NCI-H345 (cell line): ENCODE measurements around the gene TMEM232.
"Not testable (repeated sequence)": the region's sequence is repeated elsewhere in the genome, so short reads cannot be mapped to it uniquely, and the experiment has no call there.

Experiments used
- DNase-seq: peaks from one replicate; lab custom pipeline; 2025; lab: John Stamatoyannopoulos, UW

TMEM232 gene

DNA sequence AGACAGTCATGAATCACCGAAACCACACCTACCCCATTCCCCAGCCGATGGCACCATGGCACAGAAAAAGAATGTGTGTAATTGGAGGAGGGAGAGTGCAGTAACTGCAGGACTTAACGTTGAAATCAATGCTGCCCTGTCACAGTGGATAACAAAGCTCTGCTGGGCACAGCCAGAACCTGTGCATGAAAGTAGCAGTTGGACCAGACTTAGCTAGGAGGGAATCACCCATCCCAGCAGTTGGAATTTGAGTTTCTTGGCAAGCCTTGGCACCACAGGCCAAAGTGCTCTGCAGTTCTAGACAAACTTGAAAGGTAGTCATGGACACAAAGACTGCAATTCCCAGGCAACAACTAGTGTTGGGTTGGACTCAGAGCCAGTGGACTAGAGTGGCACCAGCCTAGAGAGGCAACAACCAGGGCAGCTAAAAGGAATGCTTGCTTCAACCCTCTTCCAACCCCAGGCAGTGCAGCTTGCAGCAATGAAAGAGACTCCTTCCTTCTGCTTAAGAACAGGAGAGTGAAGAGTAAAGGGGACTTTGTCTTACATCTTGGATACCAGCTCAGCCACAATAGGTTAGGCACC lies 19.1 kb downstream of the TMEM232 start:
- no peak for DNase-seq

DNA sequence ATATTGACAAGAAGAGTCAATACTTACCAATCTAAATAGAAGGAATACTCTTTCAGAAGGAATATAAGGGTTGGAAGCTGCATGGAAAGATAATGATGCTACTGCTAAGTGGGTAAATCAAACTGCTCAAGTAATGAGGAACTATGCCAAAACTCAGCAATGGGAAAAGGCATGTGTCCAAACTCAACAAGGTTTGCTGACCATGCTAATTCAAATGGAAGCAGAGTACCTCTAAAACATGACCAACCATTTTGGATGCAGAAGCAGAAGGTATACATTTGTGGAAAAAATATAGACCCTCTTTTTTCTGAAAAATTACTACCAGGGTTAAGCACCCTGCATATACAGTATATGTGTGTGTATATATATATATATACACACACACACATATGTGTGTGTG lies 21.1 kb downstream of the TMEM232 start:
- no peak for DNase-seq

DNA sequence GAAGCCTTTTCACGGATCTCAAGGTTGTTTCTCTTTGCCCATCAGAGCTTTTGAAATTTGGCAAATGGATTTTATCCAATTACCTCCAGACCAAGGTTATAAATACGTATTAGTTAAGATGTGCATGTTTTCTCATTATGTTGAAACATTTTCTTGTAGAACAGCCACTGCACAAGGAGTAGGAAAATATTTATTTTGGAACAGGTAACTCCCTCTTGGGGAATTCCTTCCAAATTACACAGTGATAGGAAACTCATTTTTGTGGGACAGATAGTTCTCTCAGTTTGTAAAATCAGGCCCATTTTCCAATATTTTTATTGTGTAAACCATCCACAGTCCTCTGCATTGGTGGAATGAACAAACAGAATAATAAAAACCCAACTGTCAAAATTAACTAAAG lies 23.0 kb downstream of the TMEM232 start:
- no peak for DNase-seq

DNA sequence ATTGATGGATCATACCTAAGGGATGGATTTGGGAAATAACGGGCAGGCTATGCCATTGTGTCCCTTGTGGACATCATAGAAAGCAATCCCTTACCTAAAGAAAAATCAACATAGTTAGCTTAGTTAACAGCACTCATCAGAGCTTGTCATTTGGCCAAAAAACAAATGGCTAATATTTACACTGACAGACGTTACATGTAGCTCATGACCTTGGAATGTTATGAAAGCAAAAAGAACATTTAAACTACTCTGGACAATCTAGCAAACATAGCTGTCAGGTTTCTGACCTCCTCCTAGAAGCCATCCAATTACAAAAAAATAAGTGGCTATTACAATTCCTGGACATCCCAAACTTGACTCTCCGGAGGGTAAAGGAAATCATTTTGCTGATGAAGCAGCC lies 23.8 kb downstream of the TMEM232 start:
- DNase-seq, result no peak

DNA sequence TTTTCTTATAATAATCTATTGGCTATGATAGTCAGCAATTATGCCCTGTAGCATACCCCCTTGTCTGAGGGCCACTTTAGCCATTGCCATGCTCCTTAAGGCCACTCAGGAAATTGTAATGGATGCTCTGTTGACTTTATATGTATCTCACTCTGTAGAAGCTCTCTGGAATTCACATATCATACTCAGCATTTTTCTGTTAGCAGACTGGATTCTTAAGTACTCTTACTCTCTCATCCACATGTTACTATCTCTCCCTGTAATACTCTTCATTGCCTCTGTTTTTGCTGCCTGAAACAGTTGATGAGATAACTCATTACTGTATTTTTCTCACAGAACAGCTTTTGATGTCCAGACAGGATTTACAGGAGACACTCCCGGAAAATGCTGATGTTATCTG lies 24.2 kb downstream of the TMEM232 start:
- no peak for DNase-seq

DNA sequence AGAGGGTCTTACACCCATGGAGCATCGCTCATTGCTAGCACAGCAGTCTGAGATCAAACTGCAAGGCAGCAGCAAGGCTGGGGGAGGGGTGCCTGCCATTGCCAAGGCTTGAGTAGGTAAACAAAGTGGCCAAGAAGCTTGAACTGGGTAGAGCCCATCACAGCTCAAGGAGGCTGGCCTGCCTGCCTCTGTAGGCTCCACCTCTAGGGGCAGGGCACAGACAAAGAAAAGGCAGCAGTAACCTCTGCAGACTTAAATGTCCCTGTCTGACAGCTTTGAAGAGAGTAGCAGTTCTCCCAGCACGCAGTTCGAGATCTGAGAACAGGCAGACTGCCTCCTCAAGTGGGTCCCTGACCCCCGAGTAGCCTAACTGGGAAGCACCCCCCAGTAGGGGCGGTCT lies 33.8 kb downstream of the TMEM232 start:
- DNase-seq, result not testable (repeated sequence)

DNA sequence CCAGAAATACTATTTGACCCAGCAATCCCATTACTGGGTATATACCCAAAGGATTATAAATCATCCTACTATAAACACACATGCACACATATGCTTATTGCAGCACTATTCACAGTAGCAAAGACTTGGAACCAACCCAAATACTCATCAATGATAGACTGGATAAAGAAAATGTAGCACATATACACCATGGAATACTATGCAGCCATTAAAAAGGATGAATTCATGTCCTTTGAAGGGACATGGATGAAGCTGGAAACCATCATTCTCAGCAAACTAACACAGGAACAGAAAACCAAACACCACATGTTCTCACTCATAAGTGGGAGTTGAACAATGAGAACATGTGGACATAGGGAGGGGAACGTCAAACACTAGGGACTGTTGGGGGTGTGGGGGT lies 35.9 kb downstream of the TMEM232 start:
- DNase-seq, result not testable (repeated sequence)

DNA sequence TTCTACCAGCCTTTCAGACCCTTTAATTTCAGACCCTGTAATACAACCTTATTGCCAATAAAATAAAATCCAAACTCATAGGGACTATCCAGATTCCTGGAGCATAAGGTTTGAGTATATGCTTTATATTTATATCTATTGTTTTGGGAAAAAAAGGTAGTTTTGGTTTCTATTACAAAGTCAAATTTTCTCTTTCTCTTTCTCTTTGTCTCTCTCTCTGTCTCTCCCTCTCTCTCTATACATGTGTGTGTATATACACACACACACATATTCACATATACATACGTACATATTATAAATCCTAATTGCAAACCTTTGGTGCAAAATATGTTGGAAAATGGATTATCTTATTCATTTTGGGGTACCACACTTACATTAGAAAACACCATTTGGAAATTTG lies 39.0 kb downstream of the TMEM232 start:
- no peak for DNase-seq

DNA sequence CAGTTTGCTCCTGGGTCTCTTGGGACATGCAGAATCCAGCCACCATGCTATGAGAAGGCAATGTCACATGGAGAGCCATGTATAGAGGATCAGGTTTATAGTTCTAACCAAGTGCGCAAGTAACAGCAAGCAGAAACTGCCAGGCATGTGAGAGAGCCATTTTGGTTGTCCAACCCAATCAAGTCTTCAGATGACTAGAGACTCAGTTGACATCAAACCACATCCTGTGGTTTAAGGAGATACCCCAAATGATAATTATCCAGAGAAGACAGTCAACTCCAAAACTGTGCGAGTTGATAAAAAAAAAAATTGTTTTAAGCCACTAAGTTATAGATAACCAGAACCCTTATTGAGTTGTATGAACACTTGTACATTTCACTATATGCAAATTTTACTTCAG lies 40.2 kb downstream of the TMEM232 start:
- no peak for DNase-seq

DNA sequence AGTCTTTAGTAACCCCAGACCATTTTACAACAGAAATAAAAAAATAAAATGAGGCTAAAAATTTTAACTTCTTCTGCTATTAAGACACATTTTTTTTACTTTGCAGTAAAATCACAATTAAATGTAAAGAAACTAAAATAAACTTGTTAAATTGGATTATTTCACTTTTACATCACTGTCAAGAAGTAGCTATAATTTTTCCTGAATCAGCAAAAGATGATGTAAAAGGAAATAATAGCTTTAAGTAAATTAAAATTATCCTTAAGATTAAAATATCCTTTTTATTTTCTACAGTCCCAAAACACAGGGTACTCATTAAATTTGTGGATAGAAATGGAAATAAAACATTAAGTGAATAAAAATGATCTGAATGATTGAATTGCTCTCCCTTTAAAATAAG lies 44.5 kb downstream of the TMEM232 start:
- DNase-seq, result no peak

DNA sequence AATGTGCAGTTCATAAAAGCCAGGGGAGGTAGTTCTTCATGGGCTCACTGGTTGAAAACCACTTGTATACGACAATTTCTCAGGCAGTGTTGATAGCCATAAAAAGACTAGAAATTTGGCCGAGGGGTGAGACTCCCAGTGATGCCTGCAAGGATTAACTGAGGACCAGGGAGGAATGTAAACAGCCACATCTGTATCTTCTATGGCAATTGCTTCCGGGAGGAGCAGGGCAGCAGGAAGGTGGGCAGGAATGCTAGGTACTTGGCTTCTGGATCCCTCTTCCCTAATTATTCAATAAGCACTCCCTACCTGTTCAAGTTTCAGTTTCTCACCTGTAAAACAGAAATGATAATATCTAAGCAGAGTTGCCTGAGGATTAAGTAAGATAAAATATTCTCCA lies 45.4 kb downstream of the TMEM232 start:
- DNase-seq, result no peak

DNA sequence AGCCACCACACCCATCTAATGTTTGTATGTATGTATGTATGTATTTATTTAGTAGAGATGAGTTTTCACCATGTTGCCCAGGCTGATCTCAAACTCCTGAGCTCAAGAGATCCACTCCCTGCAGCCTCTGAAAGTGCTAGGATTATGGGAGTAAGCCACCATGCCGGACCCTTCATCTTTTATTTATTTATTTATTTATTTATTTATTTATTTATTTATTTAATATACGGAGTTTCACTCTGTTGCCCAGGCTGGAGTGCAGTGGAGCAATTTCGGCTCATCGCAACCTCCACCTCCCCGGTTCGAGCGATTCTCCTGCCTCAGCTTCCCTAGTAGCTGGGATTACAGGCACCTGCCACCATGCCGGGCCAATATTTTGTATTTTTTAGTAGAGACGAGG lies 49.9 kb downstream of the TMEM232 start:
- not testable (repeated sequence) for DNase-seq

DNA sequence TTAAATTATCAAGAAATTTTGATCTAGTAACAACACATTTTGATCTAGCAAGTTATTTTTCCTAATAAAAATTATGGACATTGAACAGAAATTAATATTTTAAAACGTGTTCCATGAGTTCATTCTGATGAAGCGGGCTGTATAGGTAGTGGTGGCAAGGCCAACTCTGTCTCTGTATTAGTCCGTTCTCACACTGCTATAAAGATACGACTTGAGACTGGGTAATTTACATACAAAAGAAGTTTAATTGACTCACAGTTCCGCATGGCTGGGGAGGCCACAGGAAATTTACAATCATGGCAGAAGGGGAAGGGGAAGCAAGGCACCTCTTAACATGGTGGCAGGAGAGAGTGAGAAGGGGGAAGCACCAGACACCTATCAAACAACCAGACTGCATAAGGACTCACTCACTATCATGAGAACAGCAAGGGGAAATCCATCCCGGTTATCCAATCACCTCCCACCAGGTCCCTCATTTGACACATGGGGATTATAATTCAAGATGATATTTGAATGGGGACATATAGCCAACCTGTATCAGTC lies 61.2 kb downstream of the TMEM232 start:
- no peak for DNase-seq

DNA sequence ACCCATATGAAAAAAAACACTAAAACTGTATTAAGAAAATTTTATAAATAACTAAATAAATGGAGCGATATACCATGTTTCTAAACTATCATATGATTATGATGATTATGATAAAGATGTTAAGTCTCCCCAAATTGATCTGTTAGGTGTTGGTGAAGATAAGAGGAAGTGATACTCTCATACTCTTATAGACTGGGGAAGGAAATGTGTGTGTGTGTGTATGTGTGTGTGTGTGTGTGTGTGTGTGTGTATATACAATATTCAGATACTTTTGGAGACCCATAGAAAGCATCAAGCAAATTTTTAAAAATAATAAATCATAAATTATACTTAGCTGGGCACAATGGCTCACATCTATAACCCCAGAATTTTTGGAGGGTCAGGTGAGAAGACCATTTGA lies 62.9 kb downstream of the TMEM232 start:
- no peak for DNase-seq

DNA sequence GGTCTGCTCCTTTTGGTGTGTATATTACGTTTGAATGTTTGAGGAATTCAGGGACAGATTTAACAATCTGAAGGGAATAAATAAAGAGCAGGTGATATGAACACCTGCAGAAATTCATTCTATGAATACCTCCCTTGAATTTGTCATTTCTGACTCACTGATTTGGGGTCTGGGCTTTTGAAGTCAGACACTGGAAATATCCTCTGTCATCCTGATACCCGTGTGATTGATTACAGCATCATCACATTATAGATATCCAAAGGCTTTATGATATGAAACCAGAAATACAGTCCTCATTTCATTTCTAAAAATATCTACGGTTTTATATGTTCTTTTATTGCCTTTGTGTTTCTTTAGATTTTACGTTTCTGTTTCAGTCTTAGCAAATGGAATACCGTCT lies 68.5 kb downstream of the TMEM232 start:
- DNase-seq, result no peak

DNA sequence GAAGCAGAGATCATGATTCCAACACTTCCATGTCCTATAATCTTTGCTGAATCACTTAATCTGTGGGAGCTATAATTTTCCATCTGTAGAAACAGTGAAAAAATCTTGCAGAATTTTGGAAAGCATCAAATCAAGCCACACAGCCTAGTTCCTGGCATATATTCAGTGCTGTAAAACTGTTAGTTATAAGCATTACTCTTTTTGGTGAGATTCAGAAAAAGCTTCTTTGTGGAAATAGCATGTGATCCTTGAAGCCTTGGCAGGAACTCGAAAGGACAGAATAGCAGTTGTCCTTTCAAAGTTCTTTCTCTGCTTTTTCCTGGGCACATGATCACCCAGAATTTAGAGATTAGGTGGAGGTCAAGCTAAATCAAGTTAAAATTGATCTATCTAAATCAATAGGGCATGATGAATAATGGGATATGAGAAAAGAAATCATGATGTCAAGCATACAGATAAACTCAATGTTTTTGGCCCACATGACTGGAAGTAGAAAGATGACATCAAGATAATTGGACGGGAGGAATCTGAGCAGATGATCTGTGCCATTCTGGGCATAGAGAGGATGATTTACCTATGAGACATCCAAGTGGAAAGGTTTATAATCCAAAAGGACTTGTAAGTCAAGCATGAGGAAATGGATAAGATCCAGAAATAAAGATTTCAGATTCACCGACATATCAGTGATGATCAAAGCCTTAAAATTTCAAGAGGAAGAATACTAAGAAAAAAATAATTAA lies 73.1 kb downstream of the TMEM232 start:
- no peak for DNase-seq

DNA sequence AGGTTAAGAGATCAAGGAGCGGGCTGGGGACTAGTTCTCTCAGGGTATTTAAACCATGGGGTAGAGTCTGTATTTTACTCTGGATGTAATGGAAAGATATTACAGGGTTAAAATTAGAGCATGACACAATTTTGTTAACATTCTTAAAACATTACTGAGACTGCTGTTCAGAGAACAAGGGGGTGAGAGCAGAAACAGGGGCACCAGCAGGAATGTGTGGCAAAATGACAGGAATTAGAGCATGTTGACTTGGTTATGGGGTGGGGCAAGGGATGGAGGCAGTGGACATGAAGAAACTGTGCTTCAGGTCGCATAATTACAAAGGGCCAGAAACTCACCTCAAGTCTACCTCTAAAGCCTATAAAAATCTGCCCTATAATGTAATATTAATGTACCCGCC lies 75.0 kb downstream of the TMEM232 start:
- no peak for DNase-seq

DNA sequence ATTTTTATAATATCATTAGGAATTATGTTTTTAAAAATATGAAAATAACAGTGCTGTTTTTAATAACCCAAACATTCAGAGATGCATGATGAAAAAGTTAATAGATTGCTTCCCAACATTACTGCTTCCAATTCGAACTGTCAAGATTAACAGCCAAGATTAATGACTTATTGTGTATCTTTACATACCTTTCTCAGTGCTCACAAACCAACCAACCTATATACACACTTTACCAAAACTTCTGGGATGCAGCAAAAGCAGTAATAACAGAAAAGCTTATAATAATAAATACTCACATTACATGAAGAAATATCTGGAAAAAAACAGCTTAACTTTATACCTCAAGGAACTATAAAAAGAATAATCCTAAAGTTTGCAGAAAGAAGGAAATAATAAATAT lies 82.1 kb downstream of the TMEM232 start:
- no peak for DNase-seq

DNA sequence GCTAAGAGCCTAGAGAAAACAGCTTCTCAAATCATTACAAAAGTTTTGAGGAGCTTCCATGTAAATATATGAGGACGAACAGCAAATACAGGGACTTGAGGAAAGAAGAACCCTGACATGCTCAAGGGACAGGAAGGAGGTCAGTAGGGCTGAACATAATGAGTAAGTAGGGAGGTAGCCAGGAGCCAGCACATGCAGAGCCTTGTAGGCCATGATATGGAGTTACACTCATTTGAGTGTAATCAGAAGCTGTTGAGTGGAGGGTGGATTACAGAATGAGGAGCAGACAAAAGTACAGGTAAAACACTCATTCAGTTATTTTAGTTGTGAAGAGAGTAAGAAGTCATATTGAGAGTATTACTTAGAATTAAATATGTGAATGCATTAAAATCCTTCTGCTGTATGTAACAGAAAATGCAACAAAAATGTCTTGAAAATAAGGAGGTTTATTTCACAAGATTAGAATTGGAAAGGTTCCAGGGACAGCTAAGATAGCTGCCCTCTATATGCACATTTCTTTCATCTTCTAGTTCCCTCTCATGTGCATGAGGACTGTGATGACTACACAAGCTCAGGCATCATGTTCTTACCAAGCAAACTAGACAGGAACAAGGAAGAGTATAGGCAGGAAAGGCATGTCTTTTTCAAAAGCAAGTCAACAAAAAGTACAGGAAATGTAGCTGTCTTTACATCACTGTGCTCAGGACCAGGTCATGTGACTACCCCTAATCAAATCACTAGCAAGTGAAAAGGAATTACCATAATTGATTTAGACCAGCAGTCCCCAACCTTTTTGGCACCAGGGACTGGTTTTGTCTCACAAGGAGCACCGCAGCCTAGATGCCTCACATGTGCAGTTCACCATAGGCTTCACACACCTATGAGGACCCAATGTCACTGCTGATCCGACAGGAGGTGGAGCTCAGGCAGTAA lies 87.2 kb downstream of the TMEM232 start:
- DNase-seq, result no peak

DNA sequence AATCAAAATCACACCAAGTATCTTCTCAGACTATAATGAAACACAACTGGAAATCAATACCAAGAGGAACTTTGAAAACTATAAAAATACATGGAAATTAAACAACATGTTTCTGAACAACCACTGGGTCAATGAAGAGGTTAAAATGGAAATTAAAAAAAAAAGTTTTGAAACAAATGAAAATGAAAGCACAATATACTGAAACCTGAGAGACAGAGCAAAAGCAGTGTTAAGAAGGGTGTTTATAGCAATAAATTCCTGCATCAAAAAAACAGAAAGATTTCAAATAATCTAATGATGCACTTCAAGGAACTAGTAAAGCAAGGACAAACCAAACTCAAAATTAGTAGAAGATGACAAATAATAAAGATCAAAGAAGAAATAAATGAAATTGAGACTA lies 92.0 kb downstream of the TMEM232 start:
- no peak for DNase-seq

DNA sequence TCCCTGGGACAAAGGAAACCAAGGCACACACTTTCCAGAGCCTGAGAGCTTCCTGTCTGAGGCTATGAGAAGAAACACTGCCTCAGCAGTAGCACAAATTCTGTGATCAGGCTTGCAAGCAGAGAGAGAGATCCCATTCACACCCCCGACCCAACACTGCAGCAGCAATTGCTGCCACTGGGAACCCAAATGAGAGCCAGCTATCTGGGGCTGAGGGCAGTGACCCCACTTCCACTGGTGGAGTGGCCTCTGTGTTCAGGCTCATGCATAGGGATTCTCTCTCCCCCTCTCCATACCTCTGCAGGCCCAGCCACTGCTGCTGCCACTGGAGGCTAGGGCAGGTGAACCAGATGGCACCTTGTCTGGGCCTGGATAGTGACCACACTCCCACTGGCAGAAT lies 95.2 kb downstream of the TMEM232 start:
- no peak for DNase-seq

DNA sequence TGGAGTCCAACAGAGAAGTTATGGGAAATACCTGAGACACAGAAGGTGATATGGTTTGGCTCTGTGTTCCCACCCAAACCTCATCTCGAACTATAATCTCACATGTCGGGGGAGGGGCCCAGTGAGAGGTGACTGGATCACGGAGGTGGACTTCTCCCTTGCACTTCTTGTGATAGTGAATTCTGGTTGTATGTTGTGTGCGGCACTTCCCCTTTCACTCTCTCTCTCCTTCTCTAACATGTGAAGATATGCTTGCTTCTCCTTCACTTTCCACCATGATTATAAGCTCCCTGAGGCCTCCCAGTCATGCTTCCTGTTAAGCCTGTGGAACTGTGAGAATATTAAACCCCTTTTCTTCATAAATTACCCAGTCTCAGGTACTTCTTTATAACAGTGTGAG lies 96.1 kb downstream of the TMEM232 start:
- no peak for DNase-seq
